Measurements from ENCODE around the gene EFCC1.

DNA sequence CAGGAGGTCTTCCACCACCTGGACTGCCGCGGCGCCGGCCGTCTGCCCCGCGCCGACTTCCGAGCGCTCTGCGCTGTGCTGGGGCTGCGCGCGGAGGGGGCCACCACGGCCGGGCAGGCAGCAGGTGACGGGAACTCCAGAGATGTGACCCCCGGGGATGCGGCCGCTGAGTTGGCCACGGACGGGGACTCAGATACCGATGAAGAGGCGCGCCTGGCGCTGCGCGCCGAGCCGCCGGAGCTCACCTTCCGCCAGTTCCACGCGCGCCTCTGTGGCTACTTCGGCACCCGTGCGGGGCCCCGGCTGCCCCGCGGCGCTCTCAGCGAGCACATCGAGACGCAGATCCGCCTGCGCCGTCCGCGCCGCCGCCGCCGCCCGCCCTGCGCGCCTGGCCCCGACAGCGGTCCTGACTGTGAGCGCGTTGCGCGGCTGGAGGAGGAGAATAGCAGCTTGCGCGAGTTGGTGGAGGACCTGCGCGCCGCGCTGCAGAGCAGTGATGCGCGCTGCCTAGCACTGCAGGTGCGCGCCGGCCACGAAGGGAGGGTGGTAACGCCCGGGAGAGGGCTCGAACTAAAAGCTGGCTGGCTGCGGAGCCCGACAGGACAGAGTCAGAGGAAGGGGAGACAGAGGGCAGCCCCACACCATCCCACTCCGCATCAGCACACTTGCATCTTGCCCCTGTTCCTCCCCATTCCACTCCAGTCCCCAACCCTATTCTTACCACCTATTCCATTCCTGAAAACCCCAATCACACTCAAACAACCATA, 885 bp downstream of the EFCC1 start:
- TF ChIP-seq, protein P1, sequence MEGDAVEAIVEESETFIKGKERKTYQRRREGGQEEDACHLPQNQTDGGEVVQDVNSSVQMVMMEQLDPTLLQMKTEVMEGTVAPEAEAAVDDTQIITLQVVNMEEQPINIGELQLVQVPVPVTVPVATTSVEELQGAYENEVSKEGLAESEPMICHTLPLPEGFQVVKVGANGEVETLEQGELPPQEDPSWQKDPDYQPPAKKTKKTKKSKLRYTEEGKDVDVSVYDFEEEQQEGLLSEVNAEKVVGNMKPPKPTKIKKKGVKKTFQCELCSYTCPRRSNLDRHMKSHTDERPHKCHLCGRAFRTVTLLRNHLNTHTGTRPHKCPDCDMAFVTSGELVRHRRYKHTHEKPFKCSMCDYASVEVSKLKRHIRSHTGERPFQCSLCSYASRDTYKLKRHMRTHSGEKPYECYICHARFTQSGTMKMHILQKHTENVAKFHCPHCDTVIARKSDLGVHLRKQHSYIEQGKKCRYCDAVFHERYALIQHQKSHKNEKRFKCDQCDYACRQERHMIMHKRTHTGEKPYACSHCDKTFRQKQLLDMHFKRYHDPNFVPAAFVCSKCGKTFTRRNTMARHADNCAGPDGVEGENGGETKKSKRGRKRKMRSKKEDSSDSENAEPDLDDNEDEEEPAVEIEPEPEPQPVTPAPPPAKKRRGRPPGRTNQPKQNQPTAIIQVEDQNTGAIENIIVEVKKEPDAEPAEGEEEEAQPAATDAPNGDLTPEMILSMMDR (IDR thresholded peaks at IDR 0.05): no peak
- TF ChIP-seq POLR2A (IDR thresholded peaks at IDR 0.05): no peak
